SIG-M5 (cell line): ENCODE measurements around the gene BRI3.

Experiments
- DNase-seq: peaks from one replicate; lab custom pipeline; 2025; lab: John Stamatoyannopoulos, UW

The BRI3 gene

DNA sequence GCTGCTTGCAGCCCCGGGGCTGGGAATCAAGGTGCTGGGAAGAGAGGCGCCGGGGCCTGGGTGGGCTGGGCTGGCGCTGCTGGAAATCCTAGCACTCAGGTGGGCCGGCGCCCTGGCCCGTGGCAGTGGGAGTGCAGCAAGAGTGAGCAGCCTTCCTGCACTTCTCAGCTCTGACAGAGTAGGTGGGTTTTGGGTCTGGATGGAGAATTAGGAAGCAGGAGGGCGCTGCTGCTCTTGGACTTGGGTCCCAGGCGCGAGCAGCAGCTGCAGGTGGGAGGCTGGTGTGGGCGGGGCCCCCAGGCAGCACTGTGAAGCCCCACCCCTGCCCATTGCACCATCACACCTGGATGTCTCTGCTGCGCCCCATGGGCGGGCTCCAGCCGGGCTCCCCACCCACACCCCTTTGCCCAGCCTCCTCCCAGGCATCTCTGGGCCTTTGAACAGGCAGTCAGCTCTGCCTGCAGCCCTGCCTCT, 6.0 kb downstream of the BRI3 start:
- DNase-seq: no peak

DNA sequence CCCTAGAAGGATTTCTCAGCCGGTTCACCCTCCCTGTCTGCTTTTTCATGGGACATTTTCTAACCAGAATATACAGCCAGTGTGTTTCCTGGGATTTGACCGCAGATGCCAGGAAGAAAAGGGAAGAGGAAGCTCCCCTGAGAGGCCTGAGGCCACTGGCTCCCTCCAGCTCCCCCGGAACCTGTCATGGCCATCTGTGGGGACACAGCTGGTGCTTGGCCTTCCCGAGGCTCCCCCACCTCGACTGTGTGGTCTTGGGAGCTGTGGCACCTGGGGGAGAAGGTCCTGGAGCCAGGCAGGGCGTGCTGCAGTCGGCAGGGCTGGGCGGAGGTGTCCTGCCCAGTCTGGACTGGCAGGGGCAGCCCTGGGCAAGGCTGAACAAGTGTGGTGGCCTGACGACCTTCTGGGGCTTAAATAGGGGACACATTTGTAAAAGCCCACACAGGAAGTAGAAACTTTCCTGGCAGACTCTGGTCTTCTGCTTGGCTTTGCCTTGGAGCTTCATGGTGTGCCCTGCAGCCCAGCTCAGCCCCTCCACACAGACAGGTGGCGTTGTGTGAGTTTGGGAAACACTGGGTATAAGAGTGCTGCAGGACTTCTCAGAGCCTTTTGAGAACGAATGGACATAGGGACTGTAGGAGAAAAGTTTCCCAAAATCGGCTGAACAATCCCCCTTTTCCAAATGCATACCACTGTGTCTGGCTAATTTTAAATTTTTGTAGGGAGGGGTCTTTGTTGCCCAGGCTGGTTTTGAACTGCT, 6.8 kb downstream of the BRI3 start:
- DNase-seq: no peak

- DNase-seq: no peak
Observed at GRCh38 chr7:98289333-98289875, 7.9 kb downstream of the BRI3 start.

DNA sequence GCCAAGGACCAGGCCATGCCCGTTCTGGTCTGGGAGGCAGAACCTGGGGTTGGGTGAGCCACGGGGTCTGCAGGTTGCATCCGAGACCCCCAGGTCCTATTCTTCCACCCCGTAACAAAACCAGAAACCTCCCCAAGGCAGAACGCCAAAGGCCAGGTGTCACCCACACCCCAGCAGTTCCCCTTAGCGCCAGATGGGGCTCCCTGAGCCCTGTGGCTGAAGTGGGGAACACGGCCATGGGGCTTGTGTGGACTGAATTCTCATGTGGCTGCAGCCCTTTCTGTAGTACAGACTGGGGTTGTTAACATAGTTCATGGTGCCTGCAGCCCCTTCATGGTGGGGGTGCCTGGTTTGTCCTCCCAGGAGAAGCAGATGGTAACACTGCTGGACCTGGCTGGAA, 10.2 kb downstream of the BRI3 start:
- DNase-seq: no peak

- DNase-seq: no peak
Observed at GRCh38 chr7:98293265-98293664, 11.8 kb downstream of the BRI3 start.

DNA sequence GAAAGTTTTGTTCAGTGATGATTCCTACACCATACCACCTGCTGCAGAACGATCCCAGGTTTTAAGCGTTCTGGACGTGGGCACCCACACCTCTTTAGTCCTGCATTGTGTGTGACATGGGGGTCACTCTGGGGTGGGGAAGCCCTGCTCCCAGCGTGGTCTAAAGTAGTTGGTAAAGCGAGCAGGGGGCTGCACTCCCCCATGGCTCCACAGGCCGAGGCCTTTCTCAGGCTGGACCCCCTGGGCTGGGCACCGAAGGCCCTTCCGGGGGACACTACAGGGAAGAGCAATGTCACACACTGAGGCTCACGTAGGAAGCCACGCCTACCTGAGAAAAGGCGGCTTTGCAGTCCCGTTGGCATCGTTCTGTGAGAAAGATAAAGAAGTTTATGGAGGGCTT, 12.3 kb downstream of the BRI3 start:
- no peak for DNase-seq

DNA sequence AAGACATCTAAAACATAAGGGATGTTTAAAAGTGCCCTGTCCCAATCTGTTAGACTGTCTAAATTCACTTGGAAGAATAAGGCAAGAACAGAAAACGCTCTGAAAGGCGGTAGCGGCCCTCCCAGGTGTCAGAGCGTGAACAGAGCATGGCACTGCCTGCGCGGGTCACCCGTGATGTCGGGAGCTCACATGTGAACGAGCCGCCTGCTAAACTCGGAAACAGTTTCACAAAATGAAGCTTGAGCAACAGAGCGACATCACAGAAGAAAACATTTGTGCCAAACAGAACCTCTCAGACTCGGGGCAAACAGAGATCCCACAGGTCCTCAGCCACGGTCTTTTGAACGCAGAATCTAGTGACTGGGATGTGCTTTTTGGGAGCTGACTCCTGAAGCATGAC, 12.8 kb downstream of the BRI3 start:
- no peak for DNase-seq

DNA sequence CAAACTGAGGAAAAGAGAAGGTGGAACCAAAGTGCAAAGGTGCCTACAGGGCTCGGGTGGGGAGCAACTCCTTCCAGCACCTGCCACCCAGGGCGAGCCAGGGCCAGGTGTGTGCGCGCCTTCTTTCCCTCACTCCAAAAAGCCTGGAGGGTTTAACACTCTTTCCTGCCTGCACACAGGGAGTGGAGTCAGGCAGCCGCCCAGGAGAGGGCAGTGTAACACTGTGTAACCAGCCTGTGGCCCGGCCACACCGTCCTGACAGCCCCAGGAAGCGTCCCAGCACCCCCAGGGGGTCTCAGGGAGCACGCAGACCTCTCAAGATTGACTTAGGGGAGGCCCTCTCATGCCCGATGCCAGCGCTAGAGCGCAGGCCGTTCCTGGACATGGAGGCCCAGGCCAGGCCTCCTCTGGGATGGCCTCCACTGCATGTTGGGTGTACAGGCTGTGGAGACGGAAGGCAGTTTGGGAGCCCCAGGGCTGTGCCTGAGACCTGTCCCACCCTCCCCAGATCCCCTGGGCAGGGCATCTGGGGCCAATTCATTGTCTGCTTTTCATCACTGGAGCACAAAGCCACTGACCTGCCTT, 13.4 kb downstream of the BRI3 start:
- DNase-seq: no peak

DNA sequence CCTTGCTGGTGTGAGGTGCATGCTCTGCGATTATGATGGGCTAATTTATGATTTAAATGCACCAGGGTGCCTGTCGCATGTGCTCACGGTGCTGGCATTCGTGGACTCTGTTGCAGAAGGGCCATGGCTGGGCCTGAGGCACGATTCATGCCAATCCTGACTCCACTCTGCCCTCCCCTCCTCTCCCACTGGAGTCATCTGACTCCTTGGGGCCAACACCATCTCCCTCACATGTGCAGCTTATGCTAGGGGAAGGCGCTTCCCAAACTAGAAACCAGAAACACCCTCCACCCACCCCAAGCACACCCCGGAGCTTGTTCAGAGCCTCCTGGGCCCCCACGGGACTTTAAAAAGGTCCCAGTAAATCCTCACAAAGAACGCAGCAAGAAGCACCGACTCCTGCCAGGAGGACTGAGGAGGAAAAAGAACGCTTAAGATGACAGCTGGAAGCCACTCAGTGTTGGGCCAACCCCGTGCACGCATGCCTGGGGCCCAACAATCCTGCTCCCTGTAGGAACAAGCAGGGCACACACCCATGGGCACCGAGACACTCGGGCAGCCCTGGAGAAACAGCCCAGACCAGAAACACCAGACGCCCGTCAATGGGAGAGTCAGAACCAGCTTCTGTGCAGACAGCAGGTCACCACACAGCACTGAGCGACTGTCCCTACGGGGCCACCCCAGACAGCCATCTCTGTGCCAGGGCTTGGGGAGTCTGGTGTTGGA, 14.1 kb downstream of the BRI3 start:
- no peak for DNase-seq

DNA sequence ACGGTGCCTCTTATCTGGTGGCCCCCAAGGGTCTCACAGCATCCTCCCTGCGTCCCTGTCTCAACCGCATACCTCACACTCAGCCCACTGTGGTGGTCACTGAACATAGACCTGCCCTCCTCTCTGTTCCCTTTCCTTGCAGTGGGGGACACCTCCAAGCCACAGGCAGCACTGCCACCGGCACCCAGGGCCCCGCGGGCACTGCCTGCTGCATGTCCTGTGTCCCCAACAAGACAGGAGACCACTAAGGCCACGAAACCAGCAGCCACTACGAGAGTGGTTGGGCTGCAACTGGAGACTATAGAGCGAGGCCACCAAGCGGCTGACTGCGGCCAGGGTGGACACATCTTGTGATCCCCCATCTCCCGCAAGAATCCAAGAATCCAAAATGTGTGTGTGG, 15.3 kb downstream of the BRI3 start:
- no peak for DNase-seq

DNA sequence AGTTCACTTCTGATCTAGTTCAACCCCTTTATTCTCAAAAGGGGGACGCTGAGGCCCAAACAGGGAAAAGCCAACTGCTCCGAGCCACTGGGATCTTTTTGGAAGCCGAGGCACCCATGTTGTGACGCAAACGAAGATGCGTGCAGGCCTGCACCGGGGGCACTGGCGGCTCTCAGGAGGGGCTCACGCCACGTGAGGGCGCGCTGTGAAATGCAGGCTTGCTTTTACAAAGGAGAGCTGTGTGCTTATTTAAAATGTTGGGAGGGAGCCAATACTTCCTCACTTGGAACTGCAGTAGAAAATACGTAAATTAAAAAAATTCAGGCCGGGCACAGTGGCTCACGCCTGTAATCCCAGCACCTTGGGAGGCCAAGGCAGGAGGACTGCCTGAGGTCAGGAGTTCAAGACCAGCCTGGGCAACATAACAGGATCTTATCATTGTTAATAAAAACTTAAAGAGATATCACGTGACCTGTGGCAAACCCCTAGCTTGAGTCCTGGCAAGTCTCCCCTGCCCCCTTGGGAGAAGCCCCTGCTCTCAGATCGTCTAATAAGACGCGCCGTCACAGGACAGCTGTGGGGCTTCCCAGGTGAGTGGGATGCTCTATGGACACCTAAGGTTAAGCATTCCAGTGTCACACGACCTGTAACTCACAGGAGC, 16.3 kb downstream of the BRI3 start:
- DNase-seq: no peak

DNA sequence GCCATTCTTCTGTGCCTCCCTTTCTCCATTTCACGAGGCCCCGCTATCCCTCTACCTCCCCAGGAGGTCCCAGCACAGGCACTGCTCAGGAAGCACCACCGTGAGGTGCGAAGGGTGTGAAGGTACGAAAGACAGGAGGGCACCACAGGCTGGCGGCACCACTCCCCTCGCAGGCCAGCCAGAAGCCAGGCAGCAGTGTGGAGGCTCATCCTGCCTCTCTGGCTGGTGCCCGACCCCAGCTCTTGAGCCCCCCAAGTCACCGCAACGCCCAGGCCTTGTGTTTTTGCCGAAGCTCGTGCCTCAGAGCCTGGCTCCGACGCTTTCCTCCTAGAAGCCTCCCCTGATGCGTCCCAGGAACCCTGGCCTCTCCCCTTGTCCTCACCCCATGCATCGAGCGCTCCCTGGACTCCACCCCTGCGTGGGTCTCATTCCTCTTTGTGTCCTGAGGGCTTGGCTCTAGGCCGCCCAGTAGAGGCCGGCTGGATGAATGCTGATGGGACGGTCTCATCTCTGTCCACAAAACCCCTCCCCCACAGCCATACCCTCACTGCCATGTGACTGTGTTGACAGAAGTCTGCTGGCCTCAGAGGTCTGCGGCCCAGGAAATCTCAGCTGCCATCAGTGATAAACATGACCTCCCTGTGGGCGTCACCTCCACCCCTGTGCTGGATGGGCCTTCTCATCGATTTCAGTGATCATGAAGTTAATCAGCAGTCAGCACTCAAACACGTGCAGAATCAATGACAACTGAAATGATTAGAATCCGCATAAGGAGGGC, 19.3 kb downstream of the BRI3 start:
- no peak for DNase-seq

DNA sequence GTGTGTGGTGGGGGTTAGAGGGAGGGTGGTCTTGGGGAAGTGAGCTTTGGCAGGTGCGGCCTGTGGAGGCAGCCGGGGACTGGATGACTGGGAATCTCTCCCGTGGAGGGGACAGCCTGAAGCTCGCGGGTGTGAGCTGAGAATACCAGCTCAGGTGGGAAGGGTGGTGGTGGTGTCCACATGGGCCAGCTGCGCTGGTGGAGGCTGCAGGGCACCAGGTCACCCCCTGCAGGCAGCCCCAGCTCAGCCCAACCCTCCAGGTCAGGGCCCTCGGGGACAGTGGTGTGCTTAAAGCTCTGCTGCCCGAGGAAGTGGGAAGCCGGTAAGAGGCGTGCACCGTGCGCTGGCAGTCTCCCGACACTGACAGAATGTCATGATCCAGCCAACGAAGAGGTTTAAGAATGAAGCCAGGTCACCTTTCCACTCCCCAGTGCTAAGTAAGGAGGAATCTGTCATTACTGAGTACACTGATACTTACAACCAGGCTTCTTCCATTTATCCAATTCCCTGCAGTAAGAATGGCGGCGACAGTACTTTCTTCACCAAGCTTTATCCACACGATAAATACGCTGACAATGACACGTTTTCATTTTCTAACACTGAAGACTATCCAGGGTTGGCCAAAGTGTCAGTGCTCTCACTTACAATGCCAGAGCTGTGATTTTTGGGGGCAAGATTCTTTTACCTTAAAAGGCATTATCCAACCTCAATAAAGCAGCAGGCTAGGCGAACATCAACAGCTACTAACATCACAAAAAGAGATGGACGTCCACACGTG, 20.4 kb downstream of the BRI3 start:
- DNase-seq: no peak

DNA sequence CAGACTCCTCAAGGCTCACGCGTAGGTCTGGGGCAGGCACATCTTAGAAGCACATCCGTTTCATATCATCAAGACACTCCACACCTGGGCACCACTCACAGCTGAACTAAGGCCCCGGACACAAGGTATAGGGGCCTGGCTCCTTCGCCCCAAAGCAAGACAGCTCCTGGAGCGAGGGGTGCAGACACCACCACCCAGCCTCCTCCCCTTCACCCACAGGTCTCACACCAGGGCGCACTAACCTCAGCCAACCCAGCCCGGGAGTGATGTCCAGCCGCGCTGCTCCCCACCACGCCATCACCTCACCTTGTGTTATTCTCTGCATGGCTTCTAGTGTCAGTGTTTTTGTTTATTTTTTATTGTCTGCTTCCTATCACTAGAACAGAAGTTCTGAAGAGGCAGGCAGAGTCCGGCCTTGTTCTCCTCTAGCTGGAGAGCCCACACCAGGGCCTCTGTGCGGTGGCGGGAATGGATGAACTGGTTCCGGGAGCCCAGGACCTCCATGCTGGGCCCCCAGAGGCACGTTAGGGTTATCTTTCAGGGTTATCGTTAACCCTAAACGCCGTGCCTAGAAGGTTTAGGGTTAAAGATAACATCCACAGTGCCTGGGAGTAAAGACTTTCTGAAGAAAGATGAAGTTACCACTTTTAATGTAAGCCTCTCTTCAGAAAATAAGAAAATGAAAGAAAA, 21.8 kb downstream of the BRI3 start:
- no peak for DNase-seq

GRCh38 chr7:98303906-98304305, 22.4 kb downstream of the BRI3 start:
- no peak for DNase-seq

GRCh38 chr7:98305951-98306535, 24.6 kb downstream of the BRI3 start:
- no peak for DNase-seq

DNA sequence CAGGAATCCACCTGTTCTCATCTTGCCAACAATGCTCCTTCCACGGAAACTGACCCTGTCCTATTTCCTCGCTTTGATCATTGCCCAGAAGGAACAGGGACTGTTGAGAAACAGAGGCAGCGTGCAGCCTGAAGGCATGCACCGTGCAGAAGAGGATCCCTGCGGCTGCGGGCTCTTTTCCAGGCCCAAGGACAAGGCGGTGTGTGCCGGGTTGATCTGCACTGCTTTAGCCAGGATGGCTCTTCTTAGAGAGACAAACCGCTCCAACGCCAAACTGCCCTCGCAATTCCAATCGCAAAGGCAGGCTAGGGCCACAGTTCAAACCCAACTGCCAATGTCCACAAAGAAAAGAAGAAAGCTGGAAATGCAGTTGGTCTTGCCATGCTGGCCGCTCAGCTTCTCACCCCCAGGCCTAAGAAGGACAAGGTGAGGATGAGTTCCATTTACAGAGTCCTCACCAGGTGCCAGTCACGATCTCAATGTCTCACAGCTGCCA, 26.5 kb downstream of the BRI3 start:
- DNase-seq: no peak

- no peak for DNase-seq
Observed at GRCh38 chr7:98309566-98309965, 28.1 kb downstream of the BRI3 start.

- DNase-seq: no peak
Observed at GRCh38 chr7:98312201-98312600, 30.7 kb downstream of the BRI3 start.

DNA sequence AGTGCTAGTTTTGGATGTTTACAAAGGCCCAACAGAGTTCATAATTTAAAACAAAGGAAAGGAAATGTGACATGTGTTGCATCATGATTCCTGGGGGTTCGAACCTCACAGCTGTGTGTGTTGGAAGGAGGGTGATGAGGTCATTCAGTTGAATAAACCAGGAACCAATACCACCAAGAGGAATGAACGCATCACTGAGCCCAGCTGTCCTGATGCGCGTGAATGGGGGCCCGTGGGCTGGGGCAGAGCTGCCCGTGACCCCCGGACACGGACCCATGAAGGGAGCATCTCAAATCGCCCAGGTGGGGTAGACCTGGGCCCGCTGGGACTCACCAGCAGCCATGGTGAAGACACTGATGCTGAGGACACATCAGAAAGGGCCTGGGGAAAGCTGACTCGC, 33.0 kb downstream of the BRI3 start:
- no peak for DNase-seq
